HG03025 (cell line): ENCODE data around the gene LCNL1.

ENCODE experiments used
- ATAC-seq: cut with Tn5 transposase; IDR thresholded peaks from one replicate; pipeline ENCODE4 v1.9.1; 2021; ENCODE audit warnings: mild to moderate bottlenecking, moderate library complexity; ENCODE audit not compliant: unreplicated experiment, low FRiP score

LCNL1 gene

GRCh38 chr9:136958473-136958872 lies 24.3 kb upstream of the LCNL1 start:
- no peak for ATAC-seq

- no peak for ATAC-seq
These were observed 23.6 kb upstream of the LCNL1 start for GRCh38 chr9:136958898-136959850.

GRCh38 chr9:136960212-136960937 lies 22.4 kb upstream of the LCNL1 start:
- ATAC-seq, result no peak

- no peak for ATAC-seq
These were observed 21.9 kb upstream of the LCNL1 start for GRCh38 chr9:136960938-136961275.

GRCh38 chr9:136961279-136962065 lies 21.3 kb upstream of the LCNL1 start:
- ATAC-seq, result no peak

GRCh38 chr9:136962163-136962562 lies 20.6 kb upstream of the LCNL1 start:
- ATAC-seq, result no peak

GRCh38 chr9:136962701-136963248 lies 20.0 kb upstream of the LCNL1 start:
- no peak for ATAC-seq

- no peak for ATAC-seq
These were observed 19.5 kb upstream of the LCNL1 start for GRCh38 chr9:136963341-136963740.

GRCh38 chr9:136963751-136964150 lies 19.0 kb upstream of the LCNL1 start:
- no peak for ATAC-seq

GRCh38 chr9:136964171-136964689 lies 18.6 kb upstream of the LCNL1 start:
- no peak for ATAC-seq

- no peak for ATAC-seq
These were observed 17.9 kb upstream of the LCNL1 start for GRCh38 chr9:136964833-136965422.

GRCh38 chr9:136965771-136966484 lies 16.9 kb upstream of the LCNL1 start:
- no peak for ATAC-seq

GRCh38 chr9:136968333-136969127 lies 14.3 kb upstream of the LCNL1 start:
- no peak for ATAC-seq

GRCh38 chr9:136969150-136969549 lies 13.6 kb upstream of the LCNL1 start:
- ATAC-seq, result no peak

- ATAC-seq, result no peak
These were observed 13.0 kb upstream of the LCNL1 start for GRCh38 chr9:136969774-136970173.

- ATAC-seq, result no peak
These were observed 12.4 kb upstream of the LCNL1 start for GRCh38 chr9:136970361-136970760.

GRCh38 chr9:136971746-136972145 lies 11.0 kb upstream of the LCNL1 start:
- no peak for ATAC-seq

- no peak for ATAC-seq
These were observed 10.5 kb upstream of the LCNL1 start for GRCh38 chr9:136972335-136972734.

- ATAC-seq, result no peak
These were observed 10.1 kb upstream of the LCNL1 start for GRCh38 chr9:136972743-136973142.
